ENCODE measurements around the gene LRRC4B.

LRRC4B gene

GRCh38 chr19:50518091-50519005, 49.9 kb downstream of the LRRC4B start:
- DNase-seq: no peak

- DNase-seq: no peak
These were observed 50.5 kb downstream of the LRRC4B start for GRCh38 chr19:50517704-50518075.

GRCh38 chr19:50516964-50517703, 51.1 kb downstream of the LRRC4B start:
- DNase-seq: no peak

GRCh38 chr19:50516456-50516855, 51.8 kb downstream of the LRRC4B start:
- no peak for DNase-seq

- no peak for DNase-seq
These were observed 53.1 kb downstream of the LRRC4B start for GRCh38 chr19:50515168-50515561.

GRCh38 chr19:50514346-50515167, 53.7 kb downstream of the LRRC4B start:
- no peak for DNase-seq

GRCh38 chr19:50513746-50514345, 54.4 kb downstream of the LRRC4B start, which contains the start of gene ASPDH:
ASPDH (minus strand) TSS chr19:50513913; CDS start chr19:50513823, 90 bp downstream.
- no peak for DNase-seq

GRCh38 chr19:50512999-50513745, 55.1 kb downstream of the LRRC4B start:
- no peak for DNase-seq

- no peak for DNase-seq
These were observed 55.9 kb downstream of the LRRC4B start for GRCh38 chr19:50512112-50512998.

GRCh38 chr19:50511069-50511822, 57.0 kb downstream of the LRRC4B start, which contains the start of gene JOSD2:
JOSD2 (minus strand) TSS chr19:50511191; CDS start chr19:50510431, 760 bp downstream.
- peak; percentile 97 for DNase-seq

- no peak for DNase-seq
These were observed 57.6 kb downstream of the LRRC4B start for GRCh38 chr19:50510700-50511068.

- no peak for DNase-seq
These were observed 58.0 kb downstream of the LRRC4B start for GRCh38 chr19:50510121-50510670.

GRCh38 chr19:50509366-50509765, 58.9 kb downstream of the LRRC4B start:
- DNase-seq: no peak

GRCh38 chr19:50508843-50509190, 59.4 kb downstream of the LRRC4B start:
- no peak for DNase-seq

- no peak for DNase-seq
These were observed 60.9 kb downstream of the LRRC4B start for GRCh38 chr19:50507376-50507775.

- DNase-seq: no peak
These were observed 61.5 kb downstream of the LRRC4B start for GRCh38 chr19:50506700-50507099.

GRCh38 chr19:50505856-50506611, 62.2 kb downstream of the LRRC4B start:
- no peak for DNase-seq

- no peak for DNase-seq
These were observed 66.4 kb downstream of the LRRC4B start for GRCh38 chr19:50501568-50502475.
